ENCODE measurements around the gene PRKCZ.
A peak's percentile ranks its signal among the peaks of the same experiment; 100 is the strongest.

Gene PRKCZ

DNA sequence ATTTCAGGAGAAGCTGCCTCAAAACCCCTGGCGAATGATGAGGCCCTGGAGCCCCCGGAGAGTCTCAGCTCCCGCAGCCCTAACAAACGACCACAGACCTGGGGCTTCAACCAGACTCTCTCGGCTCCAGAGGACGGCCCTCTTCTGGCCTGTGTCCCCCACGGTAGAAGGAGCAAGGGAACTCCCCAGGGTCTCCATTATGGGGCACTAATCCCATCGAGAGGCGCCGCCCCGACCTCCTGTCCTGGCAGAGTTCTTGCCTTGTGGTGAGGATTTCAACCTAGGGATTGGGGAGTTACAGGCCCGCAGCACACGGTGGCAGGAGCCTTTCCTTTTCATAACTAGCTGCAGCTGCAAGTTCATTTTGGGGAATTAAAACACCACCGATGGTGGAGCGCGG, 138.1 kb downstream of the PRKCZ start:
- no peak for DNase-seq

DNA sequence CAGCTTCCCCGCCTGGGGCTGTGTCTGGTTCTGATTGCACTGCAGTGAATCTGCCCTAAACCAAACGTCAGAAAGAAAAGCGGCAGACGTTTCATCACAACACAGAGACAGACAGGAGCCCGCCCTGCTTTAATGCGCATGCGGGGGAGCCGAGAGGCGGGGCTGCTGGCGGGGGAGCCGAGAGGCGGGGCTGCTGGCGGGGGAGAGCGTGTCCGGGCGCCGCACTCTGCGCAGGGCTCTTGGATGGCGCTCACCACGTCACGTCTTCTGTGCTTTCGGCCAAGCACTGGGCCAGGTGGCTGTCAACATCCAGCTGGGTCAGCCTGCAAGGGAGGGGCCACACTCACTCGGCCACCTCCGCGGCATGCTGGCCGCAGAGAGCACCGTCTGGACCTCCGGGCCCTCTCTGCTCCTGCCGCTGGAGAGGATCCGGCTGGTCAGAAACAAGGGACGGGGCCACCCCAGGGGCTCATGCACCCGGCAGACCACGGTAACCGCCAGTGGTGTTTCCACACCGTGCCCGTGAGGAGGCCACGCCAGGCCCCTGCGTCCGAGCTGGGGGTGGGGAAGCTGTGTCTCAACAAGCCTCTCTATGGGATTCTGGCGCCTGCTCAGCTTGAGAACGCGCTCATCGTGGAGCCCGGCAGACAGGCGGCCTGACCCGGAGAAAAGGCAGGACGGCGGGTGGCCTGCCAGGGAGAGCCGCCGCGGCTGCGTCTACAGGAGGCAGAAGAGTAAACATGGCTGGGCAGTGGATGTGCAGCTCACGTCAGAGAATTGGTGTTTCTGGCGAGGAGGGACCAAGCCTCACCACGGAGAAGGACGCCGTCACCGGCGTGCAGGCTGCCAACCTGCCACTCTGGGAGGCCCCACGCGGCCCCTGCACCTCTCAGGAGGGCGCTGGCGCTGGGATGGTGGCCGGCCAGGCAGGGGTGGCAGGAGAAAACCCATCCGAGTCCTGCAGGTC, 139.5 kb downstream of the PRKCZ start:
- DNase-seq = peak; percentile 64 to 96 (median 90)

DNA sequence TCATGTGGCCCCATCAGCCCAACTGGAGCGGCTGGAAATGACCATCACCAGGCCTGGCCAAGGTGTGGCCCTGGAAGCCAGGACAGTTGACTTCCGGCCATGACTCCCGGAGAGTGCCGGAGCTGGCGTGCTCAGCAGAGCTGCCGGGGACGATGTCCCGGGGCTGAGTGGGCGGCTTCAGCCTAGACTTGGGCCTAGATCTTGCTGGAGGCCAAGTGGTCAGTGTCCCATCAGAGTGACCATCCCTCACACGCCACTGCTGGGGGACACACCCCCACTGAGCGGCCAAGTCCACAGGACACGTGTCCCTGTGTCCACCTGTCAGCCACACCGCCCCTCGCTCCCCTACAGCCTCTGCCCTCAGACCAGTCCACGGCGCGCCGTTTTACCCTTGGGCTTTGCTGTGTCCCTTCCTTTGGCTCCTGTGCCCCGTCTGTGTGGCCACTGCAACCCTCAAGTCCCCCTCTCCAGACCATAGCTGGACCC, 140.3 kb downstream of the PRKCZ start:
- peak in 1 of 56 donors; percentile 52 for DNase-seq

DNA sequence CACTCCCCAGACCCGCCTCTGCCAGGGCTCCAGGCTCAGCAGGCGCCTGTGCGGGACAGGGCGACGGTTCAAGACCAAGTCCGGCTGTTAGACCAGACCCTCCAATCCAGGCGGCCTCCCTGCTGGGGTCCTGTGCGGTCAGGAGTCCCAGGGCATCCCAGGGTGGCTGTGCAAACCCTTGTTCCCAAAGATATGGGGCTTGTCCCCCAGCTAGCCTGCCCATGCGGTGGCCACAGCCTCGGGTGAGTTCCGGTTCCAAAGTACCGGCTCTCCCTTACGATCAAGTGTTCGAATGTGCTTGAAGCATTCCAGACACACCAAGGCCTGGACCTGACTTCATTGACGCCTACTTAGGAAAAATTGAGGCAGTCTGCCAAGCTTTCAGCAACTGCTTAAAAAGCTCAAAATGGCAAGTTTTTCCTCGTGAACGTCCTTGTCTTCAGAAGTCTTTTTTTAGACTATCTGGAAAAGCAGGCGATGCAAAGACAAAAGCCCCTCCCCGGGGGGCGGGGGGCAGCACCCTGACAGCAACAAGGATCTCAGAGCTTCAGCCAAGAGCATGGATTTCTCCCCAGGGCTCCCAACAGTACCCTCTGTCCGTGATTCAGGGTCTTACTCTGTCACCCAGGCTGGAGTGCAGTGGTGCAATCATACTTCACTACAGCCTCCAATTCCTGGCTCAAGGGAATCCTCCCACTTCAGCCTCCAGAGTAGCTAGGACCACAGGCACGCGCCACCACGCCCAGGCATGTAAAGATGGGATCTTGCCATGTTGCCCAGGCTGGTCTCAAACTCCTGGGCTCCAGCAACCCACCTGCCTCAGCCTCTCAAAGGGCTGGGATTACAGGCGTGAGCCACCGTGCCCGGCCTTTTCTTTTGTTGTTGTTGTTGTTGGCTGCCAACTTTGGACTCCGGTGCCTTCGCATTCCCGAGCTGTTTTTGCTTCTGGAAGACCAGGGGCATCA, 142.1 kb downstream of the PRKCZ start:
- peak in 8 of 56 donors; percentile 22 to 39 (median 34) for DNase-seq

DNA sequence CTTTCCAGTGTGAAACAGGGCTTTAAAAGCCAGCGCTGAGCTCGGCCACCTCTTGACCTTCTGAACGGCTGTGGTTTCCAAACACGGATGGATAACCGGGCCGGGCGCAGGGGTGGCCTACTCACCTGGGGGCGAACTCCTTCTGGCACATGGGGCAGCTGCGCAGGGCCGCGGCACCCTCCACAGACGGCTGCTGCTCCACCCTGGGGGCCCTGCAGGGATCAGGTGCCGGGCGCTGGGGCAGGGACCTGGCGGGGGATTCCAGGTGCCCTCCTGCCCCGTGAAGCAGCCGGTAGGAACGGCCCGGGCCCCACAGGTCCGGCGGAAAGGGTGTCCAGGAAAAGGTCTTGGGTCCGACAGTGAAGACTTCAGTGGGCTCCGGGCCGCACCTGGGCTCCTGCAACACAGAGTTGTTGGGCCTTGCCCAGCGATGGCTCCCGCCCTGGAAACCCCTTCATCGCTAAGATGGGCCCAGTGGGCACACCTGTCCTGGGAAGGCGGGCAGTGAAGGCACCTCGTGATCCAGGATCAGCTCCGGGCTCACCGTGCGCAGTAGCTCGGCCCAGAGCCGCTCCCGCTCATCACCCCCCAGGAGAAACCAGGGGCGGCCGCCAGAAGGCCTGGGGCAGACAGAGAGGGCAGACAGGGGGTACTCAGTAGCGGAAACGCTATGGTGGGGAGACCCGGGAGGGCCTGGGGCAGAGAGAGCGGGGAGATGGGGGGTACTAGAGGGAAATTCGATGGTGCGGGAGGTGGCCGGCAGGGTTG, 143.5 kb downstream of the PRKCZ start:
- no peak for DNase-seq

DNA sequence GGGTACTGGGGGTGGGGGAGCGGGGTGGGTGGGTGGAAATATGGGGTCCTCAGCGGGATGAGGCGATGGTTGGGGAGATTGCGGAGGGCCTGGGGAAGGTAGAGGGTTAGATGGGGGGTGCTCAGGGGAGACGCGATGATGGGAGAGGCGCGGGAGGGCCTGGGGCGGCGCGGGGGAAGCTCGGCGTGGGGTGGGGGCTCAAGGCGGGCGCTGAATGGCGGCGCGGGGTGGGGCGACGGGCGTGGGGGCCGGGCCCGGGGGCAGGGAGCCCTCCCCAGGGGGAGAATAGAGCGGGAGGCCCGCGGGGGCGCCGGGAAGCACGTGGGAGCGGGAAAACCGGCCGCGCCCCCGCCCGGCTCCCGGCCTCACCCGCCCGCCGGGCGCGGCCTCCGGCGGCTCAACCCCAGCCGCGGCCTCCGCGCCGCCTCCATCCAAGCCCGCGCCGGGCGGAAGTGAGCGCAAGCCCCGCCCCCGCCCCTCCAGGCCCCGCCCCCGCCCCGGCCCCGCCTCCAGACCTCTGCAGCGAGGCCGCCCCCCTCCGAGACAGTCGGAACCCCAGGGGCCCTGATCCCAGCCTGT, 144.2 kb downstream of the PRKCZ start, which contains the start of gene FAAP20:
Gene FAAP20, minus strand, starts transcription at position 454 of the 579 bp plus-strand sequence. Its CDS starts 23 bp downstream, at position 431.
- peak in 51 of 56 donors; percentile 50 to 93 (median 78) for DNase-seq

DNA sequence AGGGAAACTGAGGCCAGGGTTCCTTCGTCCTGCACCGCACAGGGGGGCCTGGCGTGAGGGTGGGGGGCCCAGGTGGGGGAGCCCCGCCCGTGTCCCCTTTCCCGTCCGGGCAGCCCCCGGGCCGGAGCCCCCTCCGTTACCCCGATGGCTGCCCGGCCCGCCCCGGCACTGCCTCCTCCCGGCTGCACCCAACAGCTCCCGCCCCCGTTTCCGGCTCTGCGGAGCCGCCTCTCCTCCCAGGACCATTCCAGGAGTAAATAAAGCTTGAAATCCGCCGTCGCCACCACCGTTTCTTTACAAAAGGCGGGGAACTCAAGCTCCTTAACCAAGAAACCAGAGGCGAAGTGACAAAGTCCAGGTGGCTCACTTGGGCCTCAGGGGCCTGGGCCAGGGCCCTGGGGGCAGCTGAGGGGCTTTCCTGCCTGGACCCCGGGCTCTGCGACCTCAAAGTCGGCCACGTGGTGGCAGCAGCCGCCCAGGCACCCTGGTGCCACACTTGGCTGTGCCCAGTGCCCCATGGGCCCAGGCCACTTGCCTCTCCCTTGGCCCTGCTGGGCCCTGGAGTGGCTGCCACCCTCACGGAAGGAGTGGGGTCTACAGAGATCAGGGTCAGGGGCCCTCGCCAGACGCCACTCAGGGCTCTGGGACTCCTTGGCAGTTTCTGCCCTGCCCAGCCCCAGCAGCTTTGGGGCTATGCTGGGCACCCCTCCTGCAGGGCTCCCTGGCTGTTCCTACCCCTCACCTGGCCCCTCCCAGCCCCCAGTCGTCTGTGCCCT, 144.9 kb downstream of the PRKCZ start:
- peak in 54 of 56 donors; percentile 39 to 93 (median 78) for DNase-seq

DNA sequence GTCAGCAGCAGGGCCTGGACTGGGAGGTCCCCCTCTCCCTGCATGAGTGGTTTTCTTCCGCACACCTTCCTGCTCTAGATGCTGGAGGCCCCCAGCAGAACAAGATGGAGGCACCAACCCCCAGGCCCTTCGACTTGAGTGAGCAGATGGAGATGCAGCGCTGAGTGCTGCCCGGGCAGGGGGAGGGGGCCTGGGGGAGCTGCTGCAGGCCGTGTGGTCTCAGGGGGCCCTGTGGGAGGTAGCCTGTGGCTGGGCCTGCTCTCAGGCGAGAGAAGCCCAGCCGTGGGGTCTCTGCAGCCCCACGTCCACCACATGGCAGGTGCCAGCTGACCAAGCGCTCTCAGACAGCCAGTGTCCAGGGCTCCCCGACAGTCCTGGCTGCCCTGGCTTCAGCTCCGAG, 145.6 kb downstream of the PRKCZ start:
- no peak for DNase-seq

DNA sequence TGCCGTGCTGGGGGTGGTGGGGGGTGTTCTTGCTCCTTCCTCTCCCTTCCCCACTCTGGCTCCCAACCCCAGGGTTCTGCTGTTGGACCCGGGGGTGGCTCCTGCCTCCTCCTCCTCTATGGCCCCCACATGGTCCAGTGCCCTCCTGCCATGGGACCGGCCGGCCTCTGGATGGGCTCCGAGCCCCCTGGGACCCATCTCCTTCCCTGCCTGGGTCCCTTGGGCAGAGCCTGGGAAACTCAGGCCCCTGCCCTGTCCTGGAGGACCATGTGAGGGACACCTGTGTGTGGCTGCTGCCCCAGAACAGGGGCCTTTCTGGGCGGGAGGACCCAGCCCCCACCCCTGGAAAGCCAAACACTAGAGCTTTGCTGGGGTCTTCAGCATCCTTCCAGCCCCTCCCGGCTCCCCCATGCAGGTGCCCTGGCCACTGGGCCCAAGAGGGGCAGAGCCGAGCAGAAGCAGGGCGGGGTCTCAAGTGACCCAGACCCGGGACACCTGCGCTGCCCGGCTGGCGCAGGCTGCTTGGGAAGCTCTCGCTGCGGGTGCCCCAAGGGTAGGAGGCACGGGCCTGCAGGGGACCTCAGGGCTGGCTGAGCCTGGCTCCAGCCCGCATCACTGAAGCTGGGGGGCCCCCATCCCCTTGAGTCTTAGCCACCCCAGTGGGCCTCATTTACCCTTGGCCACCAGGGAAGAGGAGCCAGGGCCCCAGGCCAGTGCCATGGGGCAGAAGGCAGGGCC, 146.9 kb downstream of the PRKCZ start:
- no peak for DNase-seq

DNA sequence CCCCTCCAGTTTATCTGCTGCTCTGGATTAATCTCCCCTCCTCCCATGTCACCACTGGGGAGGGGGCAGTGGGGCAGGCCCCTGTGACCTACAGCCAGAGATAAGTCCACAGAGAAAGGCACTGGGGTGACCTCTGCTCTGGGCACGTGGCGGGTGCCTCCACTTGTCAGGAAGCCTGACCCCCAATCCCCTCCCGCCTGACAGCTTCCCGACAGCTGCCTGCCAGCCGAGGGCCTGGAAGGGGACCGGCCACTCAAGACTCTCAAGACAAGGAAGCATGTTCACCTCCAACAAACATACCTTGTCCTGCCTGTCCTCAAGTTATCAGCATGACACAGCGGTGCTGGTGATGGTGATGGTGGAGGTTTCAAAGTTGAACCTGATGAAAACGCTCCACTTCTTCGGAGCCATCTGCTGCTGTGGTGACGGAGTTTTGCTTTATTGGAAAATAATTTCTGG, 147.5 kb downstream of the PRKCZ start:
- DNase-seq = no peak

DNA sequence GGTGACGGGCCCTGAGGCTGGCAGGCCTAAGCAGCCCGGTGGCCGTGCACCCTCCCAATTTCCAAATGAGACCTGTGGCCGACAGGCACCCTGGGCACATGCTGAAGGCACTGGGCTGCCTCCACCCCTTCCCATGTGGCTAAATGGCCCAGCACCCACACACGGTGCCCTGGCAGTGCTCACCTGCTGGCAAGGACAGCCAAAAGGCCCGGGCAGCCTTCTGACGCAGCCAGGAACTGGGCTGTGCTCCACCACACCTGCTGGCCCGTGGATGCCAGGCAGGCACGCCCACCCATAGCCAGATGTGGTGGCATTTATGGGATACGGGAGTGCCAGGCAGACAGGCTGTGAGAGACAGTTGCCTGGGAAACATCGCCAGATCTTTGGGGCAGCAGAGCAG, 148.4 kb downstream of the PRKCZ start:
- no peak for DNase-seq

DNA sequence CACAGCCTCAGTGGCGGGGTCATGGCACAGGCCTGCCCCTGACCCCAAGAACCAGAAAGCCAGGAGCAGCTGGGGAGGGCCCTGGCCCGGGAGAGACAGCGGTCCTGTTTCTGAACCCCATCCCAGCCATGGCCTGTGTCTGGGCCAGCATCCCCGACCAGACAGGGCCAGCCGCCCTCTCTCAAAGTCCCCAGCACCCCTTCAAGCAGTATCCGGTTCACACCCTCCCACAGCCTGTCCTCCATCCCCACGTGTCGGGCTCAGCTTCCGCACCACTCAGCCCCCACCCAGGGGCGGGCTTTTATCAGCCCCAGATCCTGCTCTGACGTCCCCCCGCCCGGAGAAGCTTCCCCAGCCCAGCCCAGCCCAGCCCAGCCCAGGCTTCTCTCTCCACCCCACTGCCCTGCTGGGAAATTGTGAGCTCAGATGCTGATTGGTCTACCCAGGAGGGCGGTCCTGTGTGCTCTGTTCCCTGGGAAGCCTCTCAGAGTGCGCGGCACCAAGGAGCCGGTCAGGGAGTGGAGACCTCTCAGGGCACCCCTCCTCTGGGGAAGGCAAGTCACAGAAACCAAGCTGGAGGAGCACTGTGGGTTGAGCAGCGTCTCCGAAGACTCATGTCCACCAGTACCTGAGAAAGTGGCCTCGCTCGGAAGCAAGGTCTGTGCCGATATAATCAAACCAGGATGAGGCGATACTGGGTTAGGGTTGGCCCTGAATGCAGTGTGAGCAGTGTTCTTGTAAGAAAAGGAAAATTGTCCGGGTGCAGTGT, 149.0 kb downstream of the PRKCZ start:
- DNase-seq = peak in 50 of 56 donors; percentile 10 to 81 (median 52)

DNA sequence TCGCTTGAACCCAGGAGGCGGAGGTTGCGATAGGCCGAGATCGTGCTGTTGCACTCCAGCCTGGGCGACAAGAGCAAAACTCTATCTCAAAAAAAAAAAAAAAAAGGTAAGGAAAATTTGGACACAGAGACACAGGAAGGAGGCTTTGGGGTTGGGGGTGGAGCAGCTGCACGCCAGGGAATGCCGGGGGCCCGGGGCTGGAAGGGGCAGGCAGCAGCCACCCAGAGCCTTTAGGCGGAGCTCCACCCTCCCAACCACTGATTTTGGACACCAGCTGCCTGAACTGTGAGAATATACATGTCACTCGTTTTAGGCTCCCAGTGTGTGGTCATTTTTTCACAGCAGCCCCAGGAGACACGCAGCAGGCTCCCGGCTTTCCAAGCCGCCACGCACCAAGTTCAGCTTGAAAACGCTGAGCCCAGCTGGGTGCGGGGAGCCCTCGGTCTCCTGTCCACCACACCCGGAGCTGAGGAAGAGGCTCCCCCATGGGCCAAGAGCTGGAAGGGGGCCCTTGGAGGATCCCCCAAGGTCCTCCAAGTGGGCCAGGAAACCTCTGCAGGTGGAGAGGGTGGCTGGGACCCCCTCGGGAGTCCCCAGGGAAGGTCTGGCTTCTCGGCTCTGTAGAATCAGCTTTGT, 150.2 kb downstream of the PRKCZ start:
- no peak for DNase-seq

DNA sequence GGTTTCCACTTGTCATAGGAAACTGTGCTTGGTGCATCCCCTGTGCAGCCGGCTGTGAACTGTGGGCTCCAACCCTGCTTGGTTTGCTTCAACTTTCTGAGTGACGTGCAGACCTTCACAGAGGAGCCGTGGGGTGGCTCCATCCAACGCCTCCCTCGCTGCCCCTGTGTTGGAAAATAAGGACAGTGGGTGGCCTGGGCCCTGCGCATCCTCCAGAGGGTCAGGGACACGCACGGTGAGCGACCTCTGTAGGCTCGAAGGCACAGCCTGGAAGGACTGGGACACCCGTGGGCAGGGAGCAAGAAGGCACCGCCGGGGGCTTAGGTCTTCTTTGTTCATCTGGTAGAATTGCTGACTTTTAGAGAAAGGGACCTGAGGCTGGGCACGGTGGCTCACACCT, 150.9 kb downstream of the PRKCZ start:
- DNase-seq = no peak

DNA sequence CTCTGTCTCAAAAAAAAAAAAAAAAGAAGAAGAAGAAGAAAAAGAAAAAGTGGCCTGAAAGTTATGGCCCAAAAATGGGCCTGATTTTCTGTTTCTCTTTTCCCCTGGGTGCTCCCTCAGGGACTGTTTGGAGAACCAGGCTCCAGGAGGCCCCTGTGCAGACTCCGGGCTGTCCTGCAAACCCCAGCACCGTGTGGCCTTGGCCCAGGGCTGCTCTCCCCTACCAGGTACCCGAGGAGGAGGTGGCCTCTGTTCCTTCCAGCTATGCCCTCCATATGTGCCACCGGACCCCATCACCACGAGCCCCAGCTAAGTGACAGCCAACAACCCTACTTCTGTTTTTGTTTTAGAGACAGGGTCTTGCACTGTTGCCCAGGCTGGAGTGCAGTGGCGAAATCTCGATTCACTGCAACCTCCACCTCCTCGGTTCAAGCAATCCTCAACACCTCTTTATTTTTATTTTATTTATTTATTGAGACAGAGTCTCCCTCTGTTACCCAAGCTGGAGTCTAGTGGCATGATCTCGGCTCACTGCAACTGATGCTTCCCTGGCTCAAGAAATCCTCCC, 151.9 kb downstream of the PRKCZ start:
- no peak for DNase-seq

DNA sequence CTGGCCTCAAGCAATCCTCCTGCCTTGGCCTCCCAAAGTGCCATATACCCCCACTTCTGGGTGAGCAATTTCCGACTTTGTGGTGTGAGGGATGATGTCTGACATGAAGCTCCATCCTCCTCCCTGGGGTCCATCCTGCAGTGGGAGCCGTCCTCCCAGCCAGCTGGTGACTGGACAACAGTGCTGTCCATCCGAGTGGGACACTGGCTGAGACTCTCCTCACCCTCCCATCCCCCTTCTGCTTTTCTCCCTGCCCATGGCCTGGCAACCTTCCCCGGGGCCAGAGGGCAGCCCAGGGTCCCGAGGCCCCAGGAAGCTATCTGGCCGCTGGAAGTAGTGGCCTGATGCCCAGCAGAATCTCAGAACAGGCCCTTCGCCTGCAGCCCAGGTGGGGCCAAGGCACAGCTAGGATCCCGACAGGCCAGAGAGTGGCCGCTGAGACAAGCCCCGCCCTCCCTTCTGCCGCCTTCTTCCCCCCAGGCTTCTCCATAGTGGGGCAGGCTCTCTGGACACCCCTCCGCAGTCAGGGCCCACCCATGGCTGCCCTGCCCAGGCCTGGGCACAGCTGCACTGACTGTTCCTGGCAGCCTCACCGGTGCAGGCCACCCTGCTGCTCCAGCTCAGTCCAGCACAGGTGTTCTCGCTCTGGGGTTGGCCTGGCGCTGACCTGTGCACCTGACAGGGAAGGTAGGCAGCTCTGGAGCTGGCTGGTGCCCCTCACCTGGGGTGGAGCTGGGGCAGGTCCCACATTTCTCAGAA, 152.8 kb downstream of the PRKCZ start:
- DNase-seq = no peak
